ENCODE measurements around the gene KNDC1.
"Not testable (repeated sequence)": the region's sequence is repeated elsewhere in the genome, so short reads cannot be mapped to it uniquely, and the experiment has no call there.

Gene KNDC1

DNA sequence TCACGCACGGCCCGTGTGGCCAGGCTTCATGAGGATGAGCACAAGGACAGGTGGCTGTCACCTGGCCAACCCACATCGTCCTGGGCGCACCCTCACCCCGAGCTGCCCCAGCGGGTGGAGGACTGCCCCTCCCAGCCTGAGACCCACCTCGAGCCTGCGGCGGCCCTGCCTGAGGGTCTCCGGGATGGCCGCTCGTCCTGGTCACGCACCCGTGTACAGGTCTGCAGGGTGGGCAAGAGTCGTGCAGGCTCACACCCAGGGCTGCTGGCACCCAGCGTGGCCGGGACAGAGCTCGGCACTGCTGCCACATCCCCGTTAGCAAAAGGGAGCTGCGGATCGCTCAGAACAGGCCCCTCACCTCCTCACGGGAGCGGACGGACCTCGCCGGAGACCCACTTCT is 55.6 kb downstream of the KNDC1 start:
- DNase-seq (ENCODE audit: low read depth), result no peak
- H3K4me3 ChIP-seq (replicated peaks; ENCODE audit: low read depth, low read length), result no peak overlapping the region
- TF ChIP-seq, protein P1, sequence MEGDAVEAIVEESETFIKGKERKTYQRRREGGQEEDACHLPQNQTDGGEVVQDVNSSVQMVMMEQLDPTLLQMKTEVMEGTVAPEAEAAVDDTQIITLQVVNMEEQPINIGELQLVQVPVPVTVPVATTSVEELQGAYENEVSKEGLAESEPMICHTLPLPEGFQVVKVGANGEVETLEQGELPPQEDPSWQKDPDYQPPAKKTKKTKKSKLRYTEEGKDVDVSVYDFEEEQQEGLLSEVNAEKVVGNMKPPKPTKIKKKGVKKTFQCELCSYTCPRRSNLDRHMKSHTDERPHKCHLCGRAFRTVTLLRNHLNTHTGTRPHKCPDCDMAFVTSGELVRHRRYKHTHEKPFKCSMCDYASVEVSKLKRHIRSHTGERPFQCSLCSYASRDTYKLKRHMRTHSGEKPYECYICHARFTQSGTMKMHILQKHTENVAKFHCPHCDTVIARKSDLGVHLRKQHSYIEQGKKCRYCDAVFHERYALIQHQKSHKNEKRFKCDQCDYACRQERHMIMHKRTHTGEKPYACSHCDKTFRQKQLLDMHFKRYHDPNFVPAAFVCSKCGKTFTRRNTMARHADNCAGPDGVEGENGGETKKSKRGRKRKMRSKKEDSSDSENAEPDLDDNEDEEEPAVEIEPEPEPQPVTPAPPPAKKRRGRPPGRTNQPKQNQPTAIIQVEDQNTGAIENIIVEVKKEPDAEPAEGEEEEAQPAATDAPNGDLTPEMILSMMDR (IDR thresholded peaks at IDR 0.05; ENCODE audit: low read length, missing control alignments), result no peak

GRCh38 chr10:133216776-133217175 is 56.8 kb downstream of the KNDC1 start:
- TF ChIP-seq, protein P1 (IDR thresholded peaks at IDR 0.05; ENCODE audit: low read length, missing control alignments), result no peak
- H3K4me3 ChIP-seq (replicated peaks; ENCODE audit: low read depth, low read length), result no peak overlapping the region
- no peak for DNase-seq (ENCODE audit: low read depth)

- TF ChIP-seq, protein P1 (IDR thresholded peaks at IDR 0.05; ENCODE audit: low read length, missing control alignments), result no peak
- no peak for DNase-seq (ENCODE audit: low read depth)
- H3K4me3 ChIP-seq (replicated peaks; ENCODE audit: low read depth, low read length), result no peak overlapping the region
Measured at GRCh38 chr10:133217800-133218589, 58.0 kb downstream of the KNDC1 start.

DNA sequence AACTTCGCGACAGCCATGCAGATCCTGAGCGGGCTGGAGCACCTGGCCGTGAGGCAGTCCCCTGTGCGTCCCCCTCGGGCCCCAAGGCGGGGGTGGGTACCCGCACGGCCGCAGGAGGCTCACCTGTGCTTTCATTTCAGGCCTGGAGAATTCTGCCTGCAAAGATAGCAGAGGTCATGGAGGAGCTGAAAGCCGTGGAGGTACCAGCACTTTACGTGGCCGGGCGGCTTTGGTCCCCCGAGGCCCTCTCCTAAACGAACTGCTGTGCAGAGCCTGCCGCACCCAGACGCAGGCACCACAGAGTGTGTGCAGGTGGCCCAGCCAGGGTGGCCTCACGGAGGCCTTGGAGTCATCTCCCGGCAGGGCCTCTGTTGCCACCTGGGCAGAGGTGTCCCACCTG is 58.9 kb downstream of the KNDC1 start:
- TF ChIP-seq, protein P1 (IDR thresholded peaks at IDR 0.05; ENCODE audit: low read length, missing control alignments), result no peak
- no peak for DNase-seq (ENCODE audit: low read depth)
- no peak overlapping the region for H3K4me3 ChIP-seq (replicated peaks; ENCODE audit: low read depth, low read length)

DNA sequence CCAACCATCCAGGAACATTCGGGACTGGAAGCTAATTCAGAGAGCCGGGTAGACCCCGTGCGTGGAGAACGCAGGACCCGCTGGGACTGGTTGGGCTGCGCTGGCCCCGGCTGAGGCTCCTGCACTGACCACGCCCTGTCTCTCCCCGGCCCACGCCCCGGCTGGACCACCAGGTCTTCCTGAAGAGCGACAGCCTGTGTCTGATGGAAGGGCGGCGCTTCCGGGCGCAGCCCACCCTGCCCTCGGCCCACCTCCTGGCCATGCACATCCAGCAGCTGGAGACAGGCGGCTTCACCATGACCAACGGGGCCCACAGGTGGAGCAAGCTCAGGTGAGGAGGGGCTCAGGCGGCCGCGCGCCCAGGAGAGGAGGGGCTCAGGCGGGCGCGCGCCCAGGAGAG is 59.8 kb downstream of the KNDC1 start:
- no peak overlapping the region for H3K4me3 ChIP-seq (replicated peaks; ENCODE audit: low read depth, low read length)
- TF ChIP-seq, protein P1 (IDR thresholded peaks at IDR 0.05; ENCODE audit: low read length, missing control alignments), result no peak
- DNase-seq (ENCODE audit: low read depth), result no peak

DNA sequence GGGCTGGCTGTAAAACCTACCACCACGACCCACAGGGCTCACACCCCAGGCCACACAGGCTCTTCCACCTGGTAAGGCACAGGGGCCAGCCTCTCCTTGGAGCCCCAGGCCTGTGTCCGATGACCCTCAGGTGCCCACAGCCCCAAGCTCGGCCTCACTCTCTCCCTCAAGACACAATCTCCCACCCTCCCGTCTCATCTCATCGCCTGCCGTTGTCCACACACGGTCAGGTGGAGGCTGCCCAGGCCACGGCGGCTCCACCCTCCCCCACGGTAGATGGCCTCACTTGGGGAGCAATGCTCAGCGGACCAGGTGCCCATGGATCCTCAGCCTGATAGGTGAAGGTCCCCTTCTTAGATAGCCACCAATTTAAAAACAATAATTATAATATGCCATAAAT is 61.3 kb downstream of the KNDC1 start:
- TF ChIP-seq, protein P1 (IDR thresholded peaks at IDR 0.05; ENCODE audit: low read length, missing control alignments), result no peak
- no peak for DNase-seq (ENCODE audit: low read depth)
- no peak overlapping the region for H3K4me3 ChIP-seq (replicated peaks; ENCODE audit: low read depth, low read length)

- DNase-seq (ENCODE audit: low read depth); H3K4me3 ChIP-seq (replicated peaks; ENCODE audit: low read depth, low read length): not testable (repeated sequence)
Measured at GRCh38 chr10:133221756-133222155, 61.7 kb downstream of the KNDC1 start.

All from fibroblast of pulmonary artery (primary cell).